ENCODE measurements around the gene RLBP1. TPM values are rescaled to one million over a fixed set of nuclear protein-coding genes. Genes with fewer than 3 reads are reported as not detected.

RLBP1 gene
- total and polyA plus RNA-seq, 2 of the 4 experiments (the other 2 are of a cell fraction), result not detected

- Histone ChIP-seq H4K91ac (ENCODE audit: insufficient read depth, low read depth, low read length) (no peak overlapping the region), H3K14ac (replicated peaks; ENCODE audit: low read depth, low read length) (no peak overlapping the region), H3K79me1 (ENCODE audit: low read depth in 1 of 2, low read length in 2 of 2) (no peaks in the 10 kb centered on the region), H3K27ac (ENCODE audit: insufficient read depth, low read length) (no peak overlapping the region), H3K4ac (ENCODE audit: low read depth, low read length) (no peak overlapping the region), H3K4me2 (ENCODE audit: low read depth, low read length) (no peak overlapping the region), H3K9ac (ENCODE audit: low read depth, low read length) (no peak overlapping the region), H2AFZ (replicated peaks; ENCODE audit: low read length, poor library complexity) (no peak overlapping the region), H3K36me3 (ENCODE audit: control insufficient read depth, insufficient read depth, low read length) (no peaks in the 10 kb centered on the region), H3K23ac (ENCODE audit: low read depth, low read length) (no peak overlapping the region), H4K8ac (ENCODE audit: low read depth in 2 of 2, low read length in 2 of 2) (no peak overlapping the region), H3K9me3 (ENCODE audit: control insufficient read depth, insufficient read depth, low read length) (no peaks in the 10 kb centered on the region), H2BK120ac (ENCODE audit: low read depth, low read length) (no peak overlapping the region), H3K18ac (ENCODE audit: low read depth, low read length) (no peak overlapping the region), H3K4me3 (ENCODE audit: insufficient read depth, low read depth, low read length) (no peak overlapping the region), H2BK15ac (ENCODE audit: low read depth, low read length) (no peak overlapping the region), H3K9me1 (ENCODE audit: insufficient read depth, low read length) (no peaks in the 10 kb centered on the region; the same call in 1 of the 2 replicates), H2BK20ac (ENCODE audit: low read depth, low read length) (no peak overlapping the region), H4K5ac (ENCODE audit: low read depth, low read length) (no peak overlapping the region), H3K56ac (ENCODE audit: extremely low read depth, insufficient read depth, low read length) (no peak overlapping the region), H2AK5ac (ENCODE audit: low read depth, low read length) (no peak overlapping the region), H2BK5ac (ENCODE audit: low read depth, low read length, poor library complexity, severe bottlenecking) (no peak overlapping the region), H4K20me1 (ENCODE audit: insufficient read depth, low read length) (no peaks in the 10 kb centered on the region), H3K4me1 (ENCODE audit: control insufficient read depth, insufficient read depth, low read length) (no peaks in the 10 kb centered on the region), H3K27me3 (ENCODE audit: control insufficient read depth, insufficient read depth, low read length) (peaks cover 32% of the 10 kb centered on the region), H2AK9ac (replicated peaks; ENCODE audit: low read depth, low read length, poor library complexity) (no peak overlapping the region)
- no peak for TF ChIP-seq BHLHE40 (IDR thresholded peaks at IDR 0.05; ENCODE audit: low read depth, low read length)
- no peak for TF ChIP-seq MXI1 (IDR thresholded peaks at IDR 0.05; ENCODE audit: borderline replicate concordance, low read depth, low read length)
- TF ChIP-seq FOS (IDR thresholded peaks at IDR 0.05; ENCODE audit: low read depth, low read length), result no peak
- no peak for TF ChIP-seq USF2 (IDR thresholded peaks at IDR 0.05; ENCODE audit: low read depth, low read length)
- no peak for TF ChIP-seq CTCF (conservative IDR thresholded peaks at IDR 0.05; ENCODE audit: low read depth, low read length)
- no peak for TF ChIP-seq MAFK (IDR thresholded peaks at IDR 0.05; ENCODE audit: low read depth, low read length)
- TF ChIP-seq SMC3 (IDR thresholded peaks at IDR 0.05; ENCODE audit: low read depth, low read length), result no peak
- TF ChIP-seq ELK1 (IDR thresholded peaks at IDR 0.05; ENCODE audit: borderline replicate concordance, low read depth, low read length), result no peak
- ChIA-PET POLR2A (ENCODE audit: unreplicated experiment) (no interaction called here), CTCF (interaction anchor here (1.2 to 1.9 kb wide), 3 partner anchors 9 to 28 kb away, joined by 3 to 9 read pairs (median 3); partner anchors contain the start of gene FANCI)
- BruUV-seq (replicated peaks), result no TSS peak
- dilution Hi-C loops (cut with HindIII; ENCODE audit: low sequenced_read_pairs, unreplicated experiment) (no loop called here), in situ Hi-C loops (cut with MboI; ENCODE audit: low sequenced_read_pairs) (no loop called here), intact Hi-C loops (cut with micrococcal nuclease) (no loop called here)
- ATAC-seq (ENCODE audit: low read depth) (no peak), DNase-seq (no peak)
- WGBS, 2 experiments (ENCODE audit: extremely low coverage in 2 of 2, insufficient read length in 1 of 2), result 71% methylated on average over 1 of the region's 2 CpGs; no CpG with 5 or more reads in 1 of the 2 experiments
Measured at GRCh38 chr15:89215627-89216026, 5.8 kb downstream of the RLBP1 start.
